Stomach smooth muscle (tissue), 2 donors: ENCODE measurements around the gene CPZ.

Source experiments
- H3K27ac ChIP-seq: one replicate; pipeline ENCODE4 v1.7.0; 2013; ENCODE audit warnings: mild to moderate bottlenecking, low read length, inconsistent platforms
- H3K27me3 ChIP-seq, 2 donors: one replicate each; pipeline ENCODE4 v1.7.0; 2013; ENCODE audit warnings: low read length in 2 of 2; ENCODE audit not compliant: insufficient read depth in 2 of 2, control insufficient read depth in 1 of 2
- H3K36me3 ChIP-seq, 2 donors: one replicate each; pipeline ENCODE4 v1.7.0; 2013; ENCODE audit warnings: low read length in 2 of 2; ENCODE audit not compliant: control insufficient read depth in 2 of 2, insufficient read depth in 2 of 2
- H3K4me1 ChIP-seq: one replicate; pipeline ENCODE4 v1.7.0; 2013; ENCODE audit warnings: low read length; ENCODE audit not compliant: control insufficient read depth, insufficient read depth
- H3K4me3 ChIP-seq, 2 donors: one replicate each; pipeline ENCODE4 v1.7.0; 2013; ENCODE audit warnings: low read length in 2 of 2
- H3K9ac ChIP-seq, 2 donors: one replicate each; pipeline ENCODE4 v1.7.0; 2013; ENCODE audit warnings: low read length in 2 of 2, mild to moderate bottlenecking in 1 of 2
- H3K9me3 ChIP-seq, 2 donors: one replicate each; pipeline ENCODE4 v1.7.0; 2013; ENCODE audit warnings: low read length in 2 of 2; ENCODE audit not compliant: control insufficient read depth in 2 of 2
- donor health status: healthy.
- donor health status: Pancreatic carcinoma.

The CPZ gene

GRCh38 chr4:8641931-8642650, 49.5 kb downstream of the CPZ start:
- H3K9me3 ChIP-seq: no peaks in the 10 kb centered on the region
- H3K9ac ChIP-seq: no peak overlapping the region
- no peak overlapping the region for H3K4me3 ChIP-seq
- H3K27ac ChIP-seq: no peak overlapping the region
- H3K36me3 ChIP-seq: no peaks in the 10 kb centered on the region
- peaks cover 0 to 5% of the 10 kb centered on the region in 2 donors for H3K27me3 ChIP-seq
- H3K4me1 ChIP-seq: no peaks in the 10 kb centered on the region

- no peak overlapping the region for H3K4me3 ChIP-seq
- H3K27ac ChIP-seq: no peak overlapping the region
- H3K36me3 ChIP-seq: no peaks in the 10 kb centered on the region
- peaks cover 0 to 2% of the 10 kb centered on the region in 2 donors for H3K27me3 ChIP-seq
- H3K9me3 ChIP-seq: no peaks in the 10 kb centered on the region
- H3K4me1 ChIP-seq: no peaks in the 10 kb centered on the region
- no peak overlapping the region for H3K9ac ChIP-seq
Observed at GRCh38 chr4:8642651-8643321, 50.2 kb downstream of the CPZ start.

GRCh38 chr4:8643441-8643840, 50.9 kb downstream of the CPZ start:
- Histone ChIP-seq H3K9ac (no peak overlapping the region), H3K4me3 (no peak overlapping the region), H3K36me3 (no peaks in the 10 kb centered on the region), H3K9me3 (no peaks in the 10 kb centered on the region), H3K4me1 (no peaks in the 10 kb centered on the region), H3K27me3 (peaks cover 0 to 2% of the 10 kb centered on the region in 2 donors), H3K27ac (no peak overlapping the region)

- H3K27ac ChIP-seq: no peak overlapping the region
- peaks cover 0 to 2% of the 10 kb centered on the region in 2 donors for H3K27me3 ChIP-seq
- no peaks in the 10 kb centered on the region for H3K36me3 ChIP-seq
- H3K4me3 ChIP-seq: no peak overlapping the region
- no peaks in the 10 kb centered on the region for H3K9me3 ChIP-seq
- no peak overlapping the region for H3K9ac ChIP-seq
- no peaks in the 10 kb centered on the region for H3K4me1 ChIP-seq
Observed at GRCh38 chr4:8643986-8644385, 51.4 kb downstream of the CPZ start.

- no peaks in the 10 kb centered on the region for H3K9me3 ChIP-seq
- no peak overlapping the region for H3K27ac ChIP-seq
- peaks cover 0 to 2% of the 10 kb centered on the region in 2 donors for H3K27me3 ChIP-seq
- H3K4me1 ChIP-seq: no peaks in the 10 kb centered on the region
- no peak overlapping the region for H3K4me3 ChIP-seq
- no peak overlapping the region for H3K9ac ChIP-seq
- H3K36me3 ChIP-seq: no peaks in the 10 kb centered on the region
Observed at GRCh38 chr4:8644461-8644891, 51.9 kb downstream of the CPZ start.

- Histone ChIP-seq H3K27ac (no peak overlapping the region), H3K4me1 (no peaks in the 10 kb centered on the region), H3K27me3 (peaks cover 0 to 2% of the 10 kb centered on the region in 2 donors), H3K4me3 (no peak overlapping the region), H3K9me3 (no peaks in the 10 kb centered on the region), H3K9ac (no peak overlapping the region), H3K36me3 (no peaks in the 10 kb centered on the region)
Observed at GRCh38 chr4:8644966-8645752, 52.6 kb downstream of the CPZ start.

GRCh38 chr4:8645753-8646124, 53.2 kb downstream of the CPZ start:
- no peak overlapping the region for H3K4me3 ChIP-seq
- H3K27ac ChIP-seq: no peak overlapping the region
- H3K27me3 ChIP-seq: peaks cover 0 to 6% of the 10 kb centered on the region in 2 donors
- H3K36me3 ChIP-seq: no peaks in the 10 kb centered on the region
- H3K9ac ChIP-seq: no peak overlapping the region
- H3K9me3 ChIP-seq: no peaks in the 10 kb centered on the region
- H3K4me1 ChIP-seq: no peaks in the 10 kb centered on the region

- H3K4me1 ChIP-seq: no peaks in the 10 kb centered on the region
- no peak overlapping the region for H3K9ac ChIP-seq
- H3K9me3 ChIP-seq: no peaks in the 10 kb centered on the region
- peaks cover 0 to 8% of the 10 kb centered on the region in 2 donors for H3K27me3 ChIP-seq
- no peak overlapping the region for H3K4me3 ChIP-seq
- H3K36me3 ChIP-seq: no peaks in the 10 kb centered on the region
- no peak overlapping the region for H3K27ac ChIP-seq
Observed at GRCh38 chr4:8646296-8647093, 53.9 kb downstream of the CPZ start.

GRCh38 chr4:8647094-8647570, 54.6 kb downstream of the CPZ start:
- Histone ChIP-seq H3K4me3 (no peak overlapping the region), H3K27me3 (peaks cover 0 to 9% of the 10 kb centered on the region in 2 donors), H3K36me3 (no peaks in the 10 kb centered on the region), H3K9me3 (no peaks in the 10 kb centered on the region), H3K9ac (no peak overlapping the region), H3K27ac (no peak overlapping the region), H3K4me1 (no peaks in the 10 kb centered on the region)

- no peak overlapping the region for H3K9ac ChIP-seq
- H3K27ac ChIP-seq: no peak overlapping the region
- H3K4me3 ChIP-seq: no peak overlapping the region
- no peaks in the 10 kb centered on the region for H3K4me1 ChIP-seq
- no peaks in the 10 kb centered on the region for H3K9me3 ChIP-seq
- H3K36me3 ChIP-seq: no peaks in the 10 kb centered on the region
- peaks cover 0 to 9% of the 10 kb centered on the region in 2 donors for H3K27me3 ChIP-seq
Observed at GRCh38 chr4:8647626-8648025, 55.1 kb downstream of the CPZ start.
